GM19372 (cell line): ENCODE results near the gene MS4A5.
"Not testable (repeated sequence)": the region's sequence is repeated elsewhere in the genome, so short reads cannot be mapped to it uniquely, and the experiment has no call there.

Source experiments
- ATAC-seq: cut with Tn5 transposase; IDR thresholded peaks from one replicate; pipeline ENCODE4 v1.9.1; 2021; ENCODE audit warnings: mild to moderate bottlenecking, low read depth, moderate library complexity; ENCODE audit not compliant: unreplicated experiment

Gene MS4A5

DNA sequence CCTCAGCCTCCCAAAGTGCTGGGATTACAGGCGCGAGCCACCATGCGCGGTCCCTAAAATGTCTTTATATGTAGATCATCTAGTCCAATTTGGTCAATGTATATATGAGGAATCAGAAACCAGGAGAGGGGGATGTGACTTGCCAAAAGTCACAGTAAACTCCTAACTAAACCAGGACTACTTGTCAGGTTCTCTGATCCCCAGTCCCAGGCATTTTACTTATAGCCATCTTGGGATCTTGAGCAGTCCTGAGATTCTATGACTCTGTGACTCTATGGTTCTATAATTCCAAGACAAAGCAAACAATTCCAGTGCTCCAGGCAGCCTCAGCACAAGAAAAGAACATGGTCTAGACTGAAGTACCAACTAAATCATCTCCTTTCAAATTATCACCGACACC, at the start of gene MS4A5:
Gene MS4A5 (plus strand): TSS at position 301 of the 400 bp plus-strand sequence. CDS start 103 bp downstream, outside the sequence.
- no peak for ATAC-seq

DNA sequence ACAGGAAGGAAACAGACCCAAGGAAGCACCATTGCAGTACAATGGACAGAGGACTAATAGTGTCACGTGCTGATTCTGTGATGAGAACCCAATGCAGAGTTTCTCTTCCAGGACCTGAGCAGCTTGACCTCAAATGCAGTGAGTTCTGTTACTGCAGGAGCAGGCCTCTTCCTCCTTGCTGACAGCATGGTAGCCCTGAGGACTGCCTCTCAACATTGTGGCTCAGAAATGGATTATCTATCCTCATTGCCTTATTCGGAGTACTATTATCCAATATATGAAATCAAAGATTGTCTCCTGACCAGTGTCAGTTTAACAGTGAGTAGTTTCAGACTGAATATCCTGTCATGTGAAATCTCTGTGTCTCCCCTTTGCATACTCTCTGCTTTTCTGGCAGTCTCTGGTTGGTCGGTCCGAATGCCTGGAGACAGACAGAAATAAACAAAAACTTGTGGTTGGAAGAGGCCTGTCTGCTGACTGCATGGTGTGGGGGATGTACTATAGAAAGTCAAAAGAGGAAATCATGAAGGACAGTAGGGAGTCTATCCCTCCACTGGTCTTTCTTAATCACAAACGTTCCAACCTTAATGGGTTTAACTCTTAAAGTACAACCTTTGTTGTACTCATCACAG, 40.0 kb upstream of the MS4A5 start:
- peak; percentile 95 for ATAC-seq

- no peak for ATAC-seq
Measured at GRCh38 chr11:60390419-60390818, 39.0 kb upstream of the MS4A5 start.

GRCh38 chr11:60392361-60392760, 37.0 kb upstream of the MS4A5 start:
- ATAC-seq = no peak

DNA sequence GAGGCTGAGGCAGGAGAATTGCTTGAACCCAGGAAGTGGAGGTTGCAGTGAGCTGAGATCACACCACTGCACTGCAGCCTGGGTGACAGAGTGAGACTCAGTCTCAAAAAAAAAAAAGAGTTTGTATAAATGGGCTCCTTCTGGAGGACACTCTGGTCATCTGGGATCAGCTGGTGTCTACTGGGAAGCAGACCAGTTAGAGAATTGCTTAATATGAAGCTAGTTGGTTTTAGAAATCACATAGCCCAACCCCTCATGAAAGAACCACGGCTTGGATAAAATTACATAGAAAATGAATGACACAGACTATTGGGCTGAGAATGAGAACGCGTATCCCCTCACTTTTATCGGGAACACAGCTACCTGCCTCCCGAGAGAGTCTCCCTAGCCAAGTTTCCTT, 36.4 kb upstream of the MS4A5 start:
- ATAC-seq = no peak

GRCh38 chr11:60394666-60395380, 34.5 kb upstream of the MS4A5 start:
- no peak for ATAC-seq

GRCh38 chr11:60396382-60396781, 33.0 kb upstream of the MS4A5 start, which contains the start of gene MS4A14:
TSS of gene MS4A14 (plus strand) at chr11:60396459. CDS start at chr11:60396579, 120 bp downstream.
- ATAC-seq = no peak

DNA sequence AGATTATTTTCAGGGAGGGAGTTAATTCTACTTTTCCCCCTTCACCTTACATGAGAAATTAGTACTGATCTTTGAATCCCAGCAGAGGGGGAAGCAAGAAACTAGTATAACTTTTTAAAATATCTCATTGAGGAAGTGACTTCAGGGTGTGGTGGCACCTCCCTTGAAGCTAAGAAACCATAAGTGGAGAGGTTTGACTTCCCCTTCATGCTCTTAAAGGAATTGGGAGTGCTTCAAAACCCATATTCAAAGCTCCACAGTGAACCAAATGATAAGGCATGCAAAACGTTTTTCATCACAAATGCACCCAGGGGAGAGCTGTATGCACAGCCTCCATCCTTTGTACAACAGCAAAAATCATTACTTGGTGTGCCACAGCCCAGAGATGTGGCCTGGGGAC, 32.6 kb upstream of the MS4A5 start:
- ATAC-seq = no peak

DNA sequence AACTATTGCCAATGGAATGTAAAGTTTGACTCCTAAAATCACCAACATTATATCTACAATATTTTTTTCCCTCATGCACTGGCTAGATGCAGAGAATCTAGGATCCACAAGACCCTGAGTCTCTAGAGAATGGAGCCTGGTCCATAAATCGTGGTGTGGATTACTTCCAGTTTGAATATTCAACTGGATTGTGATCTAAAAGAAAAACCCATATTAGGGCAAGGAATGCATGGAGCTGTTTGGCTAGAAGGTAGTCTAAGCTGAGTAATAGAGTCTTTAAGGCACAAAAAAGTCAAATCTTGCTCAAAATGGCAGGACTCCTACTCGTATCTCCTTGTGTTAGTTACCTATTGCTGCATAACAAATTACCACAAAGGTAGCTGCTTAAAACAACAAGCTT, 9.4 kb upstream of the MS4A5 start:
- no peak for ATAC-seq

- no peak for ATAC-seq
Measured at GRCh38 chr11:60422609-60423008, 6.8 kb upstream of the MS4A5 start.

- ATAC-seq = no peak
Measured at GRCh38 chr11:60428517-60428916, 855 bp upstream of the MS4A5 start.

DNA sequence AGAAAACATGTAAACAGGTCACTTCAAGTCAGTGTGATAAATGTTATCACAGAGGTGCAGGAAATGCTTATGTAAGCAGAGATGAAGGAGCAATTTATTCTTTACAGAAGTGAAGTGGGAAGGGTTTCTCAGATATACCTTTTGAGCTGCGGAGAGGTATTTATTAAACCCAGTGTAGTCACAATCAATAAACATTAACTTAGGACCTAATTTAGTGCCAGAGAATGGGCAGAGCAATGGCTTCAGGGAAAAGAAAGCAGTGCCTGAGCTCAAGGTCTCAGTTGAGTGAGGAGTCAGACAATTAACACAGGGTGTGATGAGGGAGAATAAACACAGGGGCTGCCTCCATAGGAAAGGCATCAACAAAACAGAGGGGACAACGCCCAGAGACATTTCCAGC, 1.9 kb downstream of the MS4A5 start:
- no peak for ATAC-seq

GRCh38 chr11:60433401-60433800, 4.0 kb downstream of the MS4A5 start:
- ATAC-seq = no peak

- no peak for ATAC-seq
Measured at GRCh38 chr11:60447070-60447469, 17.7 kb downstream of the MS4A5 start.

DNA sequence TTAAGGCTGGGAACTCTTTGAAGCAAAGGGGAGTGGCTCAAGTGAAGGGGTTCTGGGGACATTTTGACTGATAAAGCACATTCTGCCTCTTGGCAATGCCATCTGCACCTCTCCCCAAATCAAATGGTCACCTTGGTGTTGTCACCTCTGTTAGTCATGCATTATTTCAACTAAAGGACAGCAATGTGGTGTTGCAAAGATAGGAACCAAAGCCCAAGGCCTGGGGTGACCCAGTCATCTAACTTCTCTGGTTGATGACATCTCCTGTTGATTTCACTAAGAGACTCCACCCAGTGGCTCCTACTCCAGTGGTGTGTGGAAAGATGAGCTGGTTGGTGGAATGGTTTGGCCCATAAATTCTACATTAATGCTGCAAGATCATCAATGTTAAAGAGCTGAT, 18.5 kb downstream of the MS4A5 start:
- ATAC-seq = no peak

DNA sequence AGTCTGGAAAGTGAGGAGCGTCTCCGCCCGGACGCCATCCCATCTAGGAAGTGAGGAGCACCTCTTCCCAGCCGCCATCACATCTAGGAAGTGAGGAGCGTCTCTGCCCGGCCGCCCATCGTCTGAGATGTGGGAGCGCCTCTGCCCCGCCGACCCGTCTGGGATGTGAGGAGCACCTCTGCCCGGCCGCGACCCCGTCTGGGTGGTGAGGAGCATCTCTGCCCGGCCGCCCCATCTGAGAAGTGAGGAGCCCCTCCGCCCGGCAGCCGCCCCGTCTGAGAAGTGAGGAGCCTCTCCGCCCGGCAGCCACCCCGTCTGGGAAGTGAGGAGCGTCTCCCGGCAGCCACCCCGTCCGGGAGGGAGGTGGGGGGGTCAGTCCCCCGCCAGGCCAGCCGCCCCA, 21.8 kb downstream of the MS4A5 start:
- not testable (repeated sequence) for ATAC-seq

DNA sequence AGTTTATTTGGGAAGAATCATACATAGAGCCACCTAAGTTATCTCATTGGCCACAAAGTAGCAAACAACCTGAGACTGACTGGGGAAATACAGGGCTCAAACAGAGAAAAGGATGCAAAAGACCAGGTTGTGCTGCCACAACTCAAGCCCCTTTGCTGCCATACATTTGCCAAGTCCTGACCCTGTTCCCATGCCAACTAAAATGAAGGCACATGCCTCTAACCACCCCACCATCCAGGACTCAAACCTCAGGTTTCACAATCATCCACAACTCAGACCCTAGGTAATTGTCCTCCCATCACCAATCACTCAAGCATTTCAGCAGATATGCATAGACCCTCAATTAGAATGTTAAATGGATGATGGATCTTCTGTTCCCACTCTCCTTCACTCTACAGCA, 24.8 kb downstream of the MS4A5 start:
- ATAC-seq = no peak

DNA sequence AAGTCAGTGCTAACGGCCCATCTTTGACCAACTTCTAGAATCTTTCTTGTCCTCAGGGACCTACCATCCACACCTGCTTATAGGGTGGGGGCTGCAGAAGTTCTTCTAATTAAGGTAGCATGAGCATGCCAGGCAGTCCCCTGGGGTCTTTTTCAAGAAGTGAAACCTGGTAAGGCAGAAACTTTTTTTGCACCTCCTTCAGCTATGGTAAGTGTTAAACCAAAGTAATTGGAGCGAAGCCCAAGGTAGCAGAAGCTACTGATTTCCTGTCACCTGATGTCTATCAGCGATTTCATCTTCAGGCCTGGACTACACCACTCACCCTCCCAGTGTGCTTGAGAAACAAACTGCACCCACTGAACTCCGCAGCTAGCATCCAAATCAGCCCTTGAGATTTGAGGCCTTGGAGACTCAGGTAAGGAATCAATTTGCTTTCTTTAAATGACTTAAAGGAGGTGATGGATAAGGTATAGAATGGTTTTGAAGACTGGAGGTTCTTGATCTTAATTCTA, 26.2 kb downstream of the MS4A5 start, which contains the start of gene MS4A1:
Gene MS4A1 (plus strand): TSS at position 317 of the 512 bp plus-strand sequence. CDS start 6,528 bp downstream, outside the sequence.
- peak; percentile 83 for ATAC-seq

- peak; percentile 35 for ATAC-seq
Measured at GRCh38 chr11:60457576-60457975, 28.2 kb downstream of the MS4A5 start.

GRCh38 chr11:60459345-60459744, 30.0 kb downstream of the MS4A5 start:
- ATAC-seq = peak; percentile 24

GRCh38 chr11:60468829-60469228, 39.5 kb downstream of the MS4A5 start:
- ATAC-seq = no peak

- no peak for ATAC-seq
Measured at GRCh38 chr11:60469723-60470122, 40.4 kb downstream of the MS4A5 start.
